Thyroid gland (tissue), 4 donors: ENCODE results near the gene DKKL1. TPM values are rescaled to one million over a fixed set of nuclear protein-coding genes. Genes with fewer than 3 reads are reported as not detected.

Experiments
- DNase-seq, 2 donors: peaks; one replicate each; pipeline ENCODE4 v3.0.0-alpha.2; 2019
- H3K27ac ChIP-seq, 3 donors: fragments of 200-600 bp; sonication (generic); 1 replicate in 2 of 3; 2 replicates in 1 of 3; pipeline ENCODE4 v1.5.1; 2016 to 2019; ENCODE audit warnings: mild to moderate bottlenecking in 1 of 3, moderate library complexity in 1 of 3
- H3K27me3 ChIP-seq: fragments of 200-600 bp; sonication (generic); one replicate; pipeline ENCODE4 v1.5.1; 2019
- H3K36me3 ChIP-seq, 2 donors: fragments of 200-600 bp; sonication (generic); one replicate each; pipeline ENCODE4 v1.5.1; 2016 to 2019
- H3K4me1 ChIP-seq, 2 donors: fragments of 200-600 bp; sonication (generic); one replicate each; pipeline ENCODE4 v1.5.1; 2017 to 2019
- H3K4me3 ChIP-seq, 3 donors: fragments of 200-600 bp; sonication (generic); replicated peaks in 1 of 3; 1 replicate in 2 of 3; 2 replicates in 1 of 3; pipeline ENCODE4 v1.5.1; 2016; ENCODE audit warnings: mild to moderate bottlenecking in 1 of 3
- H3K9me3 ChIP-seq: fragments of 200-600 bp; sonication (generic); one replicate; pipeline ENCODE4 v1.5.1; 2017
- CTCF ChIP-seq, 6 experiments: fragments of 200-600 bp in 3 of 6; fragments of 450-650 bp in 3 of 6; sonication (generic) in 3 of 6; IDR thresholded peaks; one replicate each; pipeline ENCODE4 v1.5.1; 2016 to 2019; ENCODE audit warnings: antibody characterized with exemption in 6 of 6, mild to moderate bottlenecking in 2 of 6, inconsistent platforms in 1 of 6, moderate library complexity in 1 of 6
- POLR2A ChIP-seq, 2 donors: fragments of 450-650 bp; IDR thresholded peaks; one replicate each; pipeline ENCODE4 v1.6.1; 2017; ENCODE audit warnings: antibody characterized with exemption in 2 of 2, mild to moderate bottlenecking in 2 of 2, moderate library complexity in 1 of 2
- WGBS, 2 donors: methylation state at CpG; one replicate each; pipeline ENCODE4 v1.1.5; 2017; 5-methylcytosine and 5-hydroxymethylcytosine counted together
- intact Hi-C: fragments of 100-400 bp; cut with DNase I; formaldehyde crosslinking; loops from one replicate; pipeline ENCODE4 v1.15.1; 2023
- total RNA-seq, 4 donors: library from RNA; depleted of rRNA; stranded (reverse); fragments of >200 nt; gene quantifications; one replicate each; pipeline ENCODE4 v1.2.3, GENCODE V29; 2016

DKKL1 gene
- total RNA-seq, 4 donors from 2014 or later: 1.3 TPM; not detected in 3

GRCh38 chr19:49348305-49349189 is 15.1 kb upstream of the DKKL1 start:
- TF ChIP-seq POLR2A (IDR thresholded peaks at IDR 0.05): no peak
- no peak for TF ChIP-seq CTCF (IDR thresholded peaks at IDR 0.05)
- Histone ChIP-seq H3K9me3 (no peaks in the 10 kb centered on the region), H3K27me3 (no peaks in the 10 kb centered on the region), H3K4me3 (no peak overlapping the region), H3K36me3 (peaks cover 4 to 13% of the 10 kb centered on the region in 2 donors), H3K27ac (no peak overlapping the region), H3K4me1 (no peaks in the 10 kb centered on the region)
- no peak for DNase-seq
- intact Hi-C loops: no loop called here
- 93 to 94% methylated on average over 12 of the region's 12 CpGs for WGBS, 2 donors

- no peaks in the 10 kb centered on the region for H3K9me3 ChIP-seq
- intact Hi-C loops: no loop called here
Measured at GRCh38 chr19:49349567-49349966, 14.1 kb upstream of the DKKL1 start.

GRCh38 chr19:49355909-49356353 is 7.7 kb upstream of the DKKL1 start:
- TF ChIP-seq POLR2A (IDR thresholded peaks at IDR 0.05): no peak
- no peak for TF ChIP-seq CTCF (IDR thresholded peaks at IDR 0.05)
- H3K27me3 ChIP-seq: no peaks in the 10 kb centered on the region
- H3K9me3 ChIP-seq: no peaks in the 10 kb centered on the region
- intact Hi-C loops: no loop called here
- DNase-seq: peak in 1 of 2 donors; percentile 9
- 58 to 75% methylated on average over 12 of the region's 12 CpGs for WGBS, 2 donors
- no peak overlapping the region for H3K4me3 ChIP-seq
- no peaks in the 10 kb centered on the region for H3K4me1 ChIP-seq
- peak overlapping the region in 2 of 3 donors; percentile 1 to 46 for H3K27ac ChIP-seq
- no peaks in the 10 kb centered on the region for H3K36me3 ChIP-seq

More at GRCh38 chr19:49349567-49349966, 14.1 kb upstream of the DKKL1 start:
- no peak for TF ChIP-seq CTCF (IDR thresholded peaks at IDR 0.05)
- TF ChIP-seq POLR2A (IDR thresholded peaks at IDR 0.05): no peak
- no peak for DNase-seq
- 100% methylated on average over 2 of the region's 2 CpGs for WGBS, 2 donors
- H3K4me3 ChIP-seq: no peak overlapping the region
- peaks cover 4 to 9% of the 10 kb centered on the region in 2 donors for H3K36me3 ChIP-seq
- no peaks in the 10 kb centered on the region for H3K27me3 ChIP-seq
- no peaks in the 10 kb centered on the region for H3K4me1 ChIP-seq
- no peak overlapping the region for H3K27ac ChIP-seq

DNA sequence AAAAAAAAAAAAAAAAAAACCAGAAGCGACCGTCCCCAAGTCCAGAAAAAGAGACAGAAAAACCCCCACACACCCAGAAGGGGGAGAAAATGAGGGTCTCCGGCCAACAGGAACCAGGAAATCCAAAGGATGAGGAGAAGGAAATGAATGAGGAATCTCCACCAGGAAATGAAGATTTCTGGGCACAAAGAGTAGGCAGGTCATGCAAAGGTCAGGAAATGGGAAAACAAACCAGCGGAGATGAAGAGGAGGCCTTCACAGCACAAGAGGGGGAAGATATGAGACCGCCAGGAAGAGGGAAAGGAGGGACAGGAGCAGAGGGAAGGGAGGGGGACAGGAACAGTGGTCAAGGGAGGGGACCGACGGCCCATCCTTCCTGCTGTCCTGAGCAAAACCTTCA is 7.3 kb upstream of the DKKL1 start:
- no peak for DNase-seq
- Histone ChIP-seq H3K4me3 (no peak overlapping the region), H3K9me3 (no peaks in the 10 kb centered on the region), H3K27ac (peak overlapping the region in 2 of 3 donors; percentile 24 to 46), H3K36me3 (no peaks in the 10 kb centered on the region), H3K27me3 (no peaks in the 10 kb centered on the region), H3K4me1 (no peaks in the 10 kb centered on the region)
- TF ChIP-seq POLR2A (IDR thresholded peaks at IDR 0.05): no peak
- WGBS, 2 donors: 68 to 70% methylated on average over 7 of the region's 7 CpGs
- intact Hi-C loops: no loop called here

GRCh38 chr19:49357186-49357585 is 6.5 kb upstream of the DKKL1 start:
- Histone ChIP-seq H3K4me1 (peaks cover 0 to 6% of the 10 kb centered on the region in 2 donors), H3K4me3 (no peak overlapping the region), H3K36me3 (no peaks in the 10 kb centered on the region), H3K27ac (peak overlapping the region in 1 of 3 donors; percentile 46), H3K9me3 (no peaks in the 10 kb centered on the region), H3K27me3 (no peaks in the 10 kb centered on the region)
- DNase-seq: no peak
- intact Hi-C loops: no loop called here
- WGBS, 2 donors: 44 to 52% methylated on average over 9 of the region's 9 CpGs
- TF ChIP-seq CTCF (IDR thresholded peaks at IDR 0.05) (no peak), POLR2A (IDR thresholded peaks at IDR 0.05) (no peak)
